ENCODE data around the gene BCAS3.

Gene BCAS3

DNA sequence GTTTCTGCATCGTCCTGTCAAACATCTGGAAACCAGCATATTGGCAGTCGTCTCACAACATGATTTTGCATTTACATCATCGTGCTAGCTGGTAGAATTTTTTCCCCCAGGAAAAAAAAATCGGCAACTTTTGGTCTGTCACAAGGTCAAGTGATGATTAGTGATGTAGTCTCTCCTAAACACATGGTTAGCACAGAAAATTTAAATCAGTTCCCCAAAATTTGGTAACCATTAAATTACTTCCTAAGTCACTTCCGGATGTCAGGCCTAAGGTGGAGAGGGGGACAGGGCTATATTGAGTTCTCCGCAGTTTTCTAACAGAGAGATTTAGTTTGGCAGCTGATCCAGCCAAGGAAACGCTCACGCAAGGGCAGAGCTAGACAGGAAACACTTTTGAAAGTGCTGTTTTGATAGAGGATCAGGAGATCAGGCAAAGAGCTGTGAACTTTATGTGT is 451.0 kb downstream of the BCAS3 start:
- Histone ChIP-seq H3K79me2 (ENCODE audit: low read length) (no peaks in the 10 kb centered on the region), H3K27ac (ENCODE audit: low read length) (no peak overlapping the region), H3K4me3 (ENCODE audit: low read length) (no peak overlapping the region), H3K9ac (ENCODE audit: low read length) (no peak overlapping the region), H2AFZ (ENCODE audit: low read depth, low read length) (no peak overlapping the region), H3K9me3 (ENCODE audit: insufficient read depth, low read length) (no peaks in the 10 kb centered on the region), H3K36me3 (replicated peaks; ENCODE audit: low read depth, low read length) (no peaks in the 10 kb centered on the region), H3K27me3 (ENCODE audit: low read depth, low read length) (no peaks in the 10 kb centered on the region), H4K20me1 (ENCODE audit: insufficient read depth, low read length) (no peaks in the 10 kb centered on the region), H3K4me2 (ENCODE audit: low read length) (no peak overlapping the region), H3K4me1 (ENCODE audit: low read length) (peaks cover 4% of the 10 kb centered on the region; the same call in 1 of the 2 replicates)
- TF ChIP-seq, protein P1, sequence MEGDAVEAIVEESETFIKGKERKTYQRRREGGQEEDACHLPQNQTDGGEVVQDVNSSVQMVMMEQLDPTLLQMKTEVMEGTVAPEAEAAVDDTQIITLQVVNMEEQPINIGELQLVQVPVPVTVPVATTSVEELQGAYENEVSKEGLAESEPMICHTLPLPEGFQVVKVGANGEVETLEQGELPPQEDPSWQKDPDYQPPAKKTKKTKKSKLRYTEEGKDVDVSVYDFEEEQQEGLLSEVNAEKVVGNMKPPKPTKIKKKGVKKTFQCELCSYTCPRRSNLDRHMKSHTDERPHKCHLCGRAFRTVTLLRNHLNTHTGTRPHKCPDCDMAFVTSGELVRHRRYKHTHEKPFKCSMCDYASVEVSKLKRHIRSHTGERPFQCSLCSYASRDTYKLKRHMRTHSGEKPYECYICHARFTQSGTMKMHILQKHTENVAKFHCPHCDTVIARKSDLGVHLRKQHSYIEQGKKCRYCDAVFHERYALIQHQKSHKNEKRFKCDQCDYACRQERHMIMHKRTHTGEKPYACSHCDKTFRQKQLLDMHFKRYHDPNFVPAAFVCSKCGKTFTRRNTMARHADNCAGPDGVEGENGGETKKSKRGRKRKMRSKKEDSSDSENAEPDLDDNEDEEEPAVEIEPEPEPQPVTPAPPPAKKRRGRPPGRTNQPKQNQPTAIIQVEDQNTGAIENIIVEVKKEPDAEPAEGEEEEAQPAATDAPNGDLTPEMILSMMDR (IDR thresholded peaks at IDR 0.05; ENCODE audit: low read depth, low read length): no peak
- TF ChIP-seq EZH2phosphoT487 (IDR thresholded peaks at IDR 0.05; ENCODE audit: low read depth): no peak

DNA sequence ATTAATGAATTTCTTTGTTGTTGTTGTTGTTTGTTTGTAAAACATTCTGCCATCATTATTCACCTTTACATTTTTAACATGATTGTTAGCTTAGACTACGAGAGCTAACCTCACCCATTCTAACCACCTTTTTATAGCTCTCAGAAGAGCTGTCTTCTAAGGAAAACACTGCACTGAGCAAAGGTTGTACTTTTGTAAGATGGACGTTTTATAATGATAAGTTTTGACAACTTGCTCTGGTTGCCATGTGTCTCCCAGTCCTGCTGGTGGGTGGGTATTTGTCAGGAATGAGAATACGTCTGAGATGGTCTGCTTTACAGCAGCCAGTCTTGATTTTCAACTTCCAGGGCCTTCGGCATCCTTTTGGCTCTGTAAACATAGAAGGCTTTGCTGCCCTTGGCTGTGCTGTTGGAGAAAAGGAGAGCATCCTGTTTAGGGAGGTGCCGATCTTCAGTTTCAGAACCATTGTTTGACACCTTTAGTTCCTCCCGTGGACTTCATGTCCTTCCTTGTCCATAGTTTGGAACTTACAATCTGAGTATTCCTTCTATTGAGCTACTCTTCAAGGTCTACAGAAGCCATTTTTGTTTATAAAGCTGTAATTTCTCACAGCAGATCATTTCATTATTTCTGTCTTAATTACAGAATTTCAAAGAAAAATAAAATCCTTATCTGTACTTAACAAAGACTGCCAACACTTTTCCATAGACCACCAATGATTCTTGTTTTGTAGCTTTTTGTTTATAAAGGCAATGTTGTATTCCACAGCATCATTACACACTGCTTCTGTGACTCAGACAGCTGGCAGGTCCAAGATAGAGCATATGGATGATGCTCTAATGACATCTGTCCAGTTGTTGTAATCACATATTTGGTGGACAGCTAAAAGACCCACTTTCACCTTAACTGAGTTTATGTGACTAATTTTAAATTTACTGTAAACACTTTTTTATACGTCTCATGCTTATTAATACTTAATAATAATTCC is 451.9 kb downstream of the BCAS3 start:
- Histone ChIP-seq H2AFZ (ENCODE audit: low read depth, low read length) (no peak overlapping the region), H3K79me2 (ENCODE audit: low read length) (no peaks in the 10 kb centered on the region), H3K27ac (ENCODE audit: low read length) (no peak overlapping the region), H3K9ac (ENCODE audit: low read length) (no peak overlapping the region), H3K4me1 (ENCODE audit: low read length) (peaks cover 1% of the 10 kb centered on the region; the same call in 1 of the 2 replicates), H3K9me3 (ENCODE audit: insufficient read depth, low read length) (no peaks in the 10 kb centered on the region), H4K20me1 (ENCODE audit: insufficient read depth, low read length) (no peaks in the 10 kb centered on the region), H3K27me3 (ENCODE audit: low read depth, low read length) (no peaks in the 10 kb centered on the region), H3K4me2 (ENCODE audit: low read length) (no peak overlapping the region), H3K36me3 (replicated peaks; ENCODE audit: low read depth, low read length) (no peaks in the 10 kb centered on the region), H3K4me3 (ENCODE audit: low read length) (no peak overlapping the region)
- TF ChIP-seq, protein P1 (IDR thresholded peaks at IDR 0.05; ENCODE audit: low read depth, low read length): no peak
- no peak for TF ChIP-seq EZH2phosphoT487 (IDR thresholded peaks at IDR 0.05; ENCODE audit: low read depth)

DNA sequence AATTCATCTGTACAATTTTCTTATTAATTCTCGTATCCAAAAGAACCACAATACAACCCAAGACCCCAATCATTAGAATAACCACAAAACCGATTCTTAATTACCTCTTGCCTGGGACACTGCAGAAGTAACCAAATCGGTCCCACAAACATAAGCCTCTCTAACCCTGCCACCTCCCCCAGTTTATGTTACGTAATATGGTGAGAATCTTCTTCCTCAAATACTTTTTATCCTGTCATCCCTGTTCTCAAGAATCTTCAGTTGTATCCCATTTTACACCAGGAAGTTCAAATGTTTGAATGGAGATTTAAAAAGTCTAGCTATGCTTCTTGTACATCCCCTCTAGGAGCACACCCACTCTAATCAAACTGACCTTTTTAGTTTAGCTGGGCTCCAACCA is 452.7 kb downstream of the BCAS3 start:
- Histone ChIP-seq H3K36me3 (replicated peaks; ENCODE audit: low read depth, low read length) (no peaks in the 10 kb centered on the region), H3K4me3 (ENCODE audit: low read length) (no peak overlapping the region), H2AFZ (ENCODE audit: low read depth, low read length) (no peak overlapping the region), H3K4me2 (ENCODE audit: low read length) (no peak overlapping the region), H3K9ac (ENCODE audit: low read length) (no peak overlapping the region), H3K9me3 (ENCODE audit: insufficient read depth, low read length) (no peaks in the 10 kb centered on the region), H4K20me1 (ENCODE audit: insufficient read depth, low read length) (no peaks in the 10 kb centered on the region), H3K4me1 (ENCODE audit: low read length) (no peaks in the 10 kb centered on the region), H3K27ac (ENCODE audit: low read length) (no peak overlapping the region), H3K79me2 (ENCODE audit: low read length) (no peaks in the 10 kb centered on the region), H3K27me3 (ENCODE audit: low read depth, low read length) (no peaks in the 10 kb centered on the region)
- no peak for TF ChIP-seq EZH2phosphoT487 (IDR thresholded peaks at IDR 0.05; ENCODE audit: low read depth)
- TF ChIP-seq, protein P1 (IDR thresholded peaks at IDR 0.05; ENCODE audit: low read depth, low read length): no peak

DNA sequence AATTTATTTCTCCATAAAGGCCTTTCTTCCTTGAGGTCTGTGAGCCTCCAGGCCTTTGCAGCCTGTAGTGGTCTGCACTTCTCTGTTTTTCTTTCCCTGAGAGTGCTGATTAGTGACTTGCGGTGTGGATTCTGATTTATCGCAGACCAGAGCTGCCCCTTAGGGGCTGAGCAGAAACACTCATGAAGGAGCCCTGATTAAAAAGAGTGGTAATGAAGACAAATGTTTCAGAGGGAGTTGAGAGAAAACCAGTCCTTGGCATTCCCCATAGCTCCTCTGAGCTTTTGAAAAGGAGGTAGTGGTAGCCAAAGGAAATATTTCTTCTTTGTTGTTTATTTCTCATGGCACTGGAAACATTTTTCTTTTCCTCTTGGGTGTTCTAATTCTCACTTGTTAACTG is 453.9 kb downstream of the BCAS3 start:
- no peaks in the 10 kb centered on the region for H3K79me2 ChIP-seq (ENCODE audit: low read length)
- H3K9ac ChIP-seq (ENCODE audit: low read length): no peak overlapping the region
- H3K36me3 ChIP-seq (replicated peaks; ENCODE audit: low read depth, low read length): no peaks in the 10 kb centered on the region
- no peaks in the 10 kb centered on the region for H3K4me1 ChIP-seq (ENCODE audit: low read length)
- H2AFZ ChIP-seq (ENCODE audit: low read depth, low read length): no peak overlapping the region
- no peaks in the 10 kb centered on the region for H3K27me3 ChIP-seq (ENCODE audit: low read depth, low read length)
- H4K20me1 ChIP-seq (ENCODE audit: insufficient read depth, low read length): no peaks in the 10 kb centered on the region
- H3K27ac ChIP-seq (ENCODE audit: low read length): no peak overlapping the region
- no peak overlapping the region for H3K4me2 ChIP-seq (ENCODE audit: low read length)
- H3K4me3 ChIP-seq (ENCODE audit: low read length): no peak overlapping the region
- TF ChIP-seq, protein P1 (IDR thresholded peaks at IDR 0.05; ENCODE audit: low read depth, low read length): no peak
- TF ChIP-seq EZH2phosphoT487 (IDR thresholded peaks at IDR 0.05; ENCODE audit: low read depth): no peak
- no peaks in the 10 kb centered on the region for H3K9me3 ChIP-seq (ENCODE audit: insufficient read depth, low read length)

Measured in OCI-LY3 (cell line).